Inflammatory macrophage treated with lipopolysaccharide for 4 hours (primary cell): ENCODE data around the gene MCM7.

Experiments
- DNase-seq: peaks from one replicate; pipeline ENCODE4 v3.0.0-alpha.2; 2020

Gene MCM7

DNA sequence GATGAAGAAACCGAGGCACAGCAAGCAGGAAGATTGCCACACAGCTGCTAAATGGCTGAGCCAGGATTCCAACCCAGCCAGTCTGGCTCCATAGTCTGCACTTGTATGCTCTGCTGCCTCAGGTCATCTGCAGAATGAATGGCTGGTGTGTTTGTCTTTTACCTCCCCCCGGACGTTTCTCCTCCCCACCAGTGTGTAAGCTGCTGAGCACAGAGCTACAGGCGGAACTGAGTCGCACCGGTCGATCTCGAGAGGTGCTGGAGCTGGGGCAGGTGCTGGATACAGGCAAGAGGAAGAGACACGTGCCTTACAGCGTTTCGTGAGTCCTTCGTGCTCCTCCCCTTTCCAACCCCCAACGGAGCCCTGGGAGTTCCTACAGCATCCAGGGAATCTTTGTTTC lies 20.9 kb upstream of the MCM7 start:
- DNase-seq = no peak

DNA sequence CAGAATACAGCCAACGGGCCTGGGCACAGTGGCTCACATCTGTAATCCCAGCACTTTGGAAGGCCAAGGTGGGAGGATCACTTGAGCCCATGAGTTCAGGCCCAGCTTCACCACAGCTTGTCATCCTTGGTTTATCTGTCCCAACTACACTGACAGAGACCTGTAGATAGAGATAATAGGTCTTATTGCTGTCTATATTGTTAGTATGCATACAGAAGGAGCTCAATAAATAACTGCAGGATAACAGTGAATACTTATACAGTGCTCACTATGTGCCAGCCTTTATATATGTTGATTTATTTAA lies 19.5 kb upstream of the MCM7 start:
- no peak for DNase-seq

DNA sequence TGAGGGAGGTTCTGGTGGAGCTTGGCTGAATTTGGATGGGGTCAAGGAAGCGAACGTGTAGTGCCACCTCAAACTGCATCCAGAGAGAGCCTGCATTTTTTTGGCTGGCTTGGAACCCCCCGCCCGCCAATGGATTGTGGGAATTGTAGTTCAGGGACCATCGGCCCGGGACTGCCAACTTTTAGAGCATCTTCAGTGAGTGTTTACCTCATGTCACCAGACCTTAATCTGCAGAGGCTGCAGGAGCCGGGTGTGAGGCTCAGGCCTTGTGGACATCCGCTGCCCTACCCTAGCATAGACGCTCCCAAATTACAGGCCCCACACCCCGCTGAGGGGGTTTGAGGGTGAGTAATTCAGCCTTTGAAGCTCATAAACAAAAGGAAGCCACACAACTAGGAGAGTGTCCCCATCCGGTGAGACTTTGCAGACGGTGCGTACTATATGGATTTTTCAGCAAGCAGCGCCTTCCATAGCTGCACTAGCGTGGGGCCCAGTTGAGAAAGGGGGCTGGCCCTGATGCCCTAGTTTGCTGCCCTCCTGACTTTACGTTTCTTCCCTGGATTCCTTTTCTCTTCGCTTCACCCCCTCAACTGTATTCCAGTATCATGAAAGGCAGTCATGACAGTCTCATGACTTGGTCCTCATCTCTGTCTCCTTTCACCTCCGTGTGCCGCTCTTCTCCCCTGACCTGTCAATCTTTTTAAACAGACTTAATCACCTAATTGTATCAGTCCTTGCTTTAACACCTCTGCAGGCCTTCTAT lies 19.0 kb upstream of the MCM7 start:
- DNase-seq = no peak

DNA sequence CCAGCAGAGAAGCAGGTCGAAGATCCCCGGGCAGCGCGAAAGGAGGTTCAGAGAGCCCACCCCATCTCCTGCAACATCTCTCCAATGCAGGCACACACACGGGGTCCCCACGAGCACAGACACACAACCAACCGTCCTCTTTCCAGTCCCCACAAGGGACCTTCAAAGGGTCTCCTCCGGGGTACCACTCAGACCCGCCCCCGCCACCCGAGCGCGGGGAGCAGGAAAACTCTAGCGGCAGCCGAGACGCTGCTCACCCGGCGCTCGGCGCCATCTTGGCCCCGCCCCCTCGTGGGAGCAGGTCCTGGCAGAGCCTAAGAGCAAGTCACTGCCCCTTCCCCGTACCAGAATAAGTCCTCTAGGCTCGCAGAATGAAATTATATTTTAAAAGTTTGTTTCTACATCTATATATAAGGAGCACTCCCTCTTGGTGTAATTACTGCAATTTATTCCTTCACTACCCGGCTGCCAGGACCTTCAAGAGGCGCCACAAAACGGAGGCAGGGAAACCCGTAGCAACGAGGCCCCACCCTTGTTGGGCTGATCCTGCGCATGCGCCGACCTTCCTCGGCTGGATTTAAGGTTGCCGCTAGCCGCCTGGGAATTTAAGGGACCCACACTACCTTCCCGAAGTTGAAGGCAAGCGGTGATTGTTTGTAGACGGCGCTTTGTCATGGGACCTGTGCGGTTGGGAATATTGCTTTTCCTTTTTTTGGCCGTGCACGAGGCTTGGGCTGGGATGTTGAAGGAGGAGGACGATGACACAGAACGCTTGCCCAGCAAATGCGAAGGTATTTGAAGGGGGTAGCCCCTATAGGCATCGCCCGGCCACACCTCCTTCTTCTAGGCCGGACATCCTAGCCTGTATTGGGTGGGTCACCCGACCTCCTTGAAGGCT lies 18.1 kb upstream of the MCM7 start, which contains the start of the genes CNPY4 and TAF6:
Gene CNPY4 (plus strand): TSS at position 563 of the 898 bp plus-strand sequence. CDS start 111 bp downstream, at position 674.
Gene TAF6 (minus strand): TSS at position 287 of the 898 bp plus-strand sequence. CDS start 5,149 bp downstream, outside the sequence.
- peak; percentile 94 for DNase-seq

DNA sequence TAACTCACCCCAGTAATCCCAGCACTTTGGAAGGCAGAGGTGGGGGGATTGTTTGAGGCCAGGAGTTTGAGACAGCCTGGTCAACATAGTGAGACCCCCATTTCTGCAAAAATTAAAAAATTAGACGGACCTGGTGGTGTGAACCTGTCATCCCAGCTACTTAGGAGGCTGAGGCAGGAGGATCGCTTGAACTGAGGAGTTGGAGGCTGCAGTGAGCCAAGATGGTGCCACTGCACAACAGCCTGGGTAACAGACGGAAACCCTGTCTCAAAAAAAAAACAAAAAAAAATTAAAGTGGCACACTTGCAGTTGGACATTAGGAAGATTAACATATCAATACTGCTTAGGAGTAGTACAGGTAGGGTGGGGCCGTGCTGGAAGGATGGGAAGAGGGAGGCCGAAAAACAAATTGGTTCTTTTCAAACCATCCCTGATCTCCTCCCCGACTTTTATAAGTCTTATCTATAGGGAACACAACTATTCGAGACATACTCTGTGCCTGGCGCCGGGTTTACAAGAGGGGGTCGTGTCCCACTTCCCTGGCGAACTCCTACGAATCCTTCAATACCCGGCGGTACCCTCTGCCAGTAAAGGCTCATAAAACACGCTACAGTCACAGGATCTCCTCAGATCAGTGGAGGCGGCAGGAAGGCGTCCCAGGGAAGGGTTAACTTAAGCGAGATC lies 17.3 kb upstream of the MCM7 start:
- no peak for DNase-seq

DNA sequence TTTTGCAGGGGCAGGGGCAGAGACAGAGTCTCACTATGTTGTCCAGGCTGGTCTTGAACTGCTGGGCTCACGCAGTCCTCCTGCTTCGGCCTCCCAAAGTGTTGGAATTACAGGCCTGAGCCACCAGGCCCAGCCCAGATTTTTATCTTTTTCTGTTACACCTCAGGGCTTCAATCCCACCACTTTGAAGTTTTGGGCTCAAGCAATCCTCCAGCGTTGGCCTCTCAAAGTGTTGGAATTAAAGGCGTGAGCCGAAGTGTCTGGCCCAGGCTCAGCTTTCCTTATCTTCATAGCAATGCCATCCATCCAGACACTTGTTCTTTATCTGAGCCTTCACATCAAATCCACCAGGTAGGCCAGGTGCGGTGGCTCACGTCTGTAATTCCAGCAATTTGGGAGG lies 13.8 kb upstream of the MCM7 start:
- no peak for DNase-seq

DNA sequence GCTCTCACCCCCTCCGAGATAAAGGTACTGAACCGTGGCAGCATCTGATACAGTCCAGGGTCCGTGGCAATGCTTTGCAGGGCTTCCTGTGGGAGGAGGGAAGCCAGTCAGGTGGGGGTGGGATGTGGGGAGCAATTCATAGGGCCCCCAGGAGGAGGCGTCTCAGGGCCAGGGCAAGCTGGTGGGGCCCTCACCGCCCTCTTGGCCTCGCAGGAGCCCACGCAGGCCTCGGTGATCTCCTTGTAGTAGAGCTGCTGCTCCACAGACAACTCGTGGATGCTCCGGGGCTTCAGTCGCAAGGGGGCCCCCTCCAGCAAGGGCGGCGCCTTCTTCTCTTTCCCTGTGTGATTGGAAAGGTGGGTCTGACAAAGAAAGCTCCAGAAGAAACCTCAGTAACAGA lies 10.7 kb upstream of the MCM7 start:
- DNase-seq = no peak

DNA sequence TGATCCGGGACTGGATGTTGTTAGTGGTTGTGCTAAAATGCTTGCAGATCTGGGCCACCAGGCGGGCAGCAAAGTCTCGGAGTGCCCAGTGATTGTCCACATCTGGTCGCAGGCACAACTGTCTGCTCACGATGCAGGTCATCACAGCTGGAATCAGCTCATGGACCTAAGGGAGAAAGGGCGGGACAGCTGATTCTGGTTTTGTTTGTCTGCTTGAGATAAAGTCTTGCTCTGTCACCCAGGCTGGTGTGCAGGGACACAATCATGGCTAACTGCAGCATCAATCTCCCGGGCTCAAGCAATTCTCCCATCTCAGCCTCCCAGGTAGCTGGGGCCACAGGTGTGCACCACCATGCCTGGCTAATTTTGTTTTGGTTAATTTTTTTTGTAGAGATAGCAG lies 10.0 kb upstream of the MCM7 start:
- DNase-seq = no peak

DNA sequence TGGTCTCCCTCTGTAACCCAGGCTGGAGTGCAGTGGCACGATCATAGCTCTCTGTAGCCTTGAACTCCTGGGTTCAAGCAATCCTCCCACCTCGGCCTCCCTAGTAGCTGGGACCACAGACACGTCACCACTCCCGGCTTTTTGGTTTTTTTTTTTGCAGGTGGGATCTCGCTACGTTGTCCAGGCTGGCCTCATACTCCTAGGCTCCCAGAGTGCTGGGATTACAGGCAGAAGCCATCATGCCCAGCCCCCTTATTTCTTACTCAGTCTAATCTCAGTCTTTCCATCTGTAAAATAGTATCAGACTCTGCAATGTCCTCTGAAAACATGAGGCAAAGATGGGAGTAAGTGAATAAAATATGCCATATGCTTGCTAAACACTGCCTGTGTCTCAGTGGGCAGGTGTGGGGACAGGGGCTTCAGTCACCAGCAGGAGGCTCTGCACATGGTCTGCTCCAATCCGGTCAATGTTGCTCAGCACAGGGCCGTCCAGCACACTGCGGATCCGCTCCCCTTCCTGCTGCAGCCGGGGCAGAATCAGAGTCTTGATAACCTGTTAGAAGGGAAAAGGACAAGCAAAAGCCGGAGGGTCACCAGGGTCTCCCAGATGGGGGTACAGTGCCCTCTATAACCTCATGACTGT lies 8.4 kb upstream of the MCM7 start:
- DNase-seq = no peak

DNA sequence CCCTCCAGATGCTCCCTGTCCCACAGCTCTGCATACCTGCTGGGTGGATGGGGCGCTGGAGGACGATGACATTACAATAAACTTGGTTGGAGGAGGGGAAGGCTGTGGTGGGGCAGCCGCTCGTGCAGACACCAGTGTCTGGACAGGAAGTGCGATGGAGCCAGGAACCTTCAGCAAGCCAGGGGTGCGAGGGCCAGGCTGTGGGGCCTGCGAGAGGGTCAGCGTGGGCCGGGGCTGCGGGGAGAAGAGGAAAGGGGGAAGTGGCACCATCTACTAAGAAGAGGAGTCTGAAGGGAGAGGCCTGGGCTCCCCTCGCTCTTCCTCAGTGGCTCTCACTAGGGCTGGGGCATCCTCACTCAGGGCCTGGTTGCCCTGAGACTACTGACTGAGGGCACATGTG lies 6.7 kb upstream of the MCM7 start:
- no peak for DNase-seq

DNA sequence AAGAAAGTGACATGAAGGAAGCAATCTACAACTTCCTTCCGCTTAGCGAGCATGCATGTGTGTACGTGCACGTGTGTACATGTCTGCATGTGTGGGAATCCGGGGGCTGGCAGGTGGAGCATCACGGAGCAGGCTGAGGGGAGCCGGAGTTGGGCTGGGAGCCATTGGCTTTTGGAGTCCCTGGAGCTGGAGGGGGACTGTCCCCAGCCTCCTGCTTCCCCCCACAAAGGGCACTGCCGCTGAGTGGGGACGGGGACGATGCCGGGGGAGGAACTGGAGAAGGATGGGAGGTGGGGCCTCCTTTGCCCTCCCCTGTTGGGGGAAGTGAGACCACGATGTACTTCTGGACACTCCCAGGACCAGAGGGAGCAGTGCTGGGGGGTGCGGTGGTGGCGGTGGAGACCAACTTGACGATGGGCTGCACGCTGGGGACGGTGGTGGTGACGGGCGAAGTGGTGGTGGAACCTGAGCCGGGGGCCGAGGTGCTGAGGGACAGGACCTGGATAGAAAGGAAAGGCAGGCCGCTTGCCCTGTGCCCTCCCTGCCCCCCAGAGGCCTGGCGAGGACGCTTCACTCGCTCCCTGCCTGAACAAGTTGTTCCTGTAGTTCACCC lies 6.0 kb upstream of the MCM7 start:
- no peak for DNase-seq

DNA sequence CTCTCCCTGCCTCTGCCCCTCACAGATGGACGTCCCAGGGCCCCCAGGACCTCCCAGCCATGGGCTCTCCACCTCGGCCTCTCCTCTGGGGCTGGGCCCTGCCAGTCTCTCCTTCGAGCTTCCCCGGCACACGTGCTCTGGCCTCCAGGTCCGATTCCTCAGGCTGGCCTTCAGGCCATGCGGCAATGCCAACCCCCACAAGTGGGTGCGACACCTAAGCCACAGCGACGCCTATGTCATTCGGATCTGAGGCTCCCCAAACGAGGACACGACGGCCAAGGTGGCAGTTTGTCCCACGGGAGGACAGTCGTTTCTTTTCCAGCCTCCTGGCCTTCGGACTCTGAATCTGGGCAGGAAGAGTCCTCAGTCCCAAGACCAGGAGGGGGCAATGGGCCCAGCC lies 5.4 kb upstream of the MCM7 start:
- no peak for DNase-seq

DNA sequence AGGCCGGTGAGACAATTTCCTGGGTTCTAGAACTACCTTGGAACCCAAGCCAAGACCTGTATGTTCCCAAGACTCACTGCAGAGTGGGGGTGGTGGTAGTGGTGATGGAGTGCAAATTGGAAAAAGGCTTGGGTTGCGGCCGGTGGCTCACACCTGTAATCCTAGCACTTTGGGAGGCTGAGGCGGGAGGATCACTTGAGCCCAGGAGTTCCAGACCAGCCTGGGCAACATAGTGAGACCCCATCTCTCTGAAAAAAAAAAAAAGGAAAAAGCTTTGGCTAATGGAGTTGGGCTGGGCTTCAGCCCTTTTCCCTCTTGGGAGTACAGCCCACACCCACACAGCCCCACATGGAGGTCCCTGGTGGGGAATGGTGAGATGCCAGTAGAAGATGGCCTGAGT lies 4.3 kb upstream of the MCM7 start:
- DNase-seq = no peak

DNA sequence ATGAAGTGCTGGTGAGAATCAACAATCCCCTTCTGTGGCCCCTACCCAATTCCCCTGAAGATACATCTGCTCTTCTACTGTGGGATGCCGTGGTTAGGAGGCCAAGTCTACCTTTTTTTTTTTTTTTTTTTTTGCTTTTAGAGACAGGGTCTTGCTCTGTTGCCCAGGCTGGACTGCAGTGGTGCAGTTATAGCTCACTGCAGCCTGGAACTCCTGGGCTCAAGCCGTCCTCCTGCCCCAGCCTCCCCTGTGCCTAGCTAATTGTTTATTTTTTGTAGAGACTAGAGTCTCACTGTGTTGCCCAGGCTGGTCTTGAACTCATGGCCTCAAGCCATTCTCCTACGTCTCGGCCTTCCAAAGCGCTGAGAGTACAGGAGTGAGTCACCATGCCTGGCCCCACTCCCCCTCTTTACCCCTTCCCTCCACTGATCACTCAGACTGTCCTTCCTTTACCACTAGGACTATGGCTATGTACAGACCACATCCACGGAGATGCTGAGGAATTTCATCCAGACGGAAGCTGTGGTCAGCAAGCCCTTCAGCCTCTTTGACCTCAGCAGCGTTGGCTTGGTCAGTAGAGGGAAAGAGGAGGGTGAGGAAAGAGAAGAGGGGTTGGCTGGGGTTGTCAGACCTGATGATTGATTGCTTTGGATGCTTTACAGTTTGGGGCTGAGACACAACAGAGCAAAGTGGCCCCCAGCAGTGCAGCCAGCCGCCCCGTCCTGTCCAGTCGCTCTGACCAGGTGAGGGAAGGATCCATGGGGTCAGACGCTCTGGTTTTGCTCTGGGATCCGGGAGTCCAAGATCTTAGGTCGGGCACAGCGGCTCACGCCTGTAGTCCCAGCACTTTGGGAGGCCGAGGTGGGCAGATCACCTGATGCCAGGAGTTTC lies 2.0 kb upstream of the MCM7 start:
- no peak for DNase-seq

DNA sequence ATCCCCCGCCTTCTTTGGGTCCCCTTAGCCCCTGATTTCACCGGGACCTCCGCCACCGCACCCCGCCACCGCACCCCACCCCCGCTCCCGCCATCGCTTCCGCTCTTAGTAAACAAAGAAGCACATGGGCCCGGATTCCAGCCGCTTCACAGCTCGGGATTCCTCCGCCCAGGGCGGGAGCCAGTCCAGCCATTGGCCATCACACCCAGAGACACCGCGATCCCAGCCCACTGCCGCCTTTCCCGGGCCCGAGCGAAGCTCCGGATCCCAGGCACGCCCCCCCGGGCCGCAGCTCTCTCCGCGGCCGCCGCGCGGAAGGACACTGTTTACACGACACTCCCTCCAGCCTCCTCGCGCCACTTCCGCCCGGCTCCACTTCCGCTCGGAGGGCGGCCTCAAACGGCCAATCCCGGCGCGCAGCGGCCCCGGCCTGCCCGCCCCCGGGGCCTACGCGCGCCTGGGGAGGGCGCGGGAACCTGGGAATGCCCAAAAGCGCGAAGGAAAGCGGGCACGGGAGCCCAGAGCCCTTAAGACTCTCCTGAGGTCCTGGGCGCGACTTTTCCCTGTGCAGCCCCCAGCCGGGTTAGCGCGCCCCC lies 679 bp downstream of the MCM7 start:
- DNase-seq = peak; percentile 94

DNA sequence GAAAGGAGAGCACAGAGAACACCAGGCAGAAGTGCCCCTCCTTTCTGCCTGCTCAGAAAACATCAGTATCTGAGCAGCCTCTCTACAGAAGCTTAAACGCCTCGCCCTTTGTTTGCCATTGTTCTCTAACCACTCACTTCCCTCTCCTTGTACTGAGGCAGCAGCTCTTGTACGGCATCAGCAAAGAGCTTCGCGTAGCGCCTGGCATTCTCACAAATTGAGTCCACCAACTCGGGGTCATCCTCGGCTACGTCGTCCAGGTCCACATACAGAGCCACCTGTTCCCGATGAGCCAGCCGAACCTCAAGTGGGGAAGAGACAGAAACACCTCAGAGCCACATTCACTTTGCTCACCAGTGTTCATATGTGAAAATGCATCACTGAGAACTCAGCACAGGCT lies 1.7 kb downstream of the MCM7 start:
- no peak for DNase-seq

DNA sequence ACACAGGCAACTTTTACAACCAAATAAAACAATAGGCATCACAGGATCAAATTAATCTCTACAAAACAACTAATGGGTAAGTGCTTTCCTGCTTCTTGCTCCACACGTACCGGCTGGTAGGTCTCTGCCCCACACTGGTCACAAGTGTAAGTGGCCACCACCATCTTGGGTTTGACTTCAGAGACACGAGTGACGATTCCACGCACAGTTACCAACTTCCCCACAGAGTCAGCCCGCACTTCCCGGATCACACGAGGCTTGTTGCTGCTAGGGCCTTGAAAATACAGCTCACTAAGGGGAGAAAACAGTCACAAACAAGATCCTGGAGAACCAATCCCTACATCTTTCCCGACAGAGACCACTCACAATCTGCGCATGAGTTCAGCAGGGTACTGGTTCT lies 2.3 kb downstream of the MCM7 start:
- DNase-seq = no peak

DNA sequence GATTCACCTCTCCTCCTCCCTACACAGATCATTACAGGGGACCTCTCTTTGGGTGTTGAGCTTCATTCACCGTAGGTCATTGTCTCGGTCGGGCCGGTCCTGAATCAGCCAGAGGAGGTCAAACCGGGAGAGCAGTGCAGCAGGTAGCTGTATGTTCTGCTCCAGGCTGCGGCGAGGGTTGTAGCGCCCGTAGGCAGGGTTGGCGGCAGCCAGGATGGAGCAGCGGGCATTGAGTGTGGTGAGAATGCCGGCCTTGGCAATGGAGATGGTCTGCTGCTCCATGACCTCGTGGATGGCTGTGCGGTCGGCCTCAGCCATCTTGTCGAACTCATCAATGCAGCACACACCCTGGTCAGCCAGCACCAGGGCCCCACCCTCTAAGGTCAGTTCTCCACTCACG lies 5.5 kb downstream of the MCM7 start:
- DNase-seq = no peak

DNA sequence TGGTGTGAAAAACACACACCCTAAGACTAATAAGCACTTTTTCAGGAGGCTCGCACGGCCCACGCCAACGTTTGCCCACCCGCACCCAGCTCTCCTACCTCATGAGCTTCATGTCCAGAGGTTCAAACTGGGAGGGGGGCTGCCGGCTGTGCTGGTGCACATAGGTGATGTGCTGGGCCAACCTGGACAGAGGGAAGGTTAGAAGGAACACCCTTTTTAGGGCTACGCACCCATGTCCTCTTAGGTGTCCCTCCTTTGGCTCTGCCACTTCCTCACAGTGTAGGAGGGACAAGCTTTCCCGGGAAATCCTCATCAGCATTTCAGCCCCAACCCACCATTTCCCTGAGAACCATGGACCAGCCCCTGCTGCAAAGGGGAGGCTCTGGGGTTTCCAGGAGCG lies 5.9 kb downstream of the MCM7 start:
- no peak for DNase-seq

DNA sequence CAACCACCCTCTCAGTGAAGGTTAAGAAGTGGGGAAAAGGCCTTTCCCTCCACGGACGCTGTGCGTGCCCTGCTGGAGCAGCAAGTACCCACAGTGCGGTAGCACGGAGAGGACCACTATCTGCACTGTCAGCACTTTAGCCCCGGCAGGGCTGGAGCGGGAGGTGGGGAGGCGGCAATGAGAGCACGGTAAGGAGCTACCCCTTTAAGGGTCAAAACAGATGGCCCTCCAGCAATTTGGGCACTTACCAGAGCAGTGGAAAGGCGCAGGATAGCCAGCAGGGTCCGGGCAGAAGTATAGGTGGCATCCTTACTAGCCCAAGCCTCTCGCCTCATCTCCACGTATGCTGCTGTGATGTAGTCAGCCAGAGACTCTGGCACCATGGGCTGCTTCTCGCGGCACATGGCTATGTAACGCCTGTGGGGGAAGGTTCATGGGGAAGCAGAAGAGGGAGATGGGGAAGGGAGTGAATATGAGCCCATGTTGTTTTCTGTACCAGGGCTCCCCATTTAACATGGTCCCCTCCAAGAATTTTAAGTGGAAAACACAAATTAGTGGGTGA lies 7.2 kb downstream of the MCM7 start:
- no peak for DNase-seq

DNA sequence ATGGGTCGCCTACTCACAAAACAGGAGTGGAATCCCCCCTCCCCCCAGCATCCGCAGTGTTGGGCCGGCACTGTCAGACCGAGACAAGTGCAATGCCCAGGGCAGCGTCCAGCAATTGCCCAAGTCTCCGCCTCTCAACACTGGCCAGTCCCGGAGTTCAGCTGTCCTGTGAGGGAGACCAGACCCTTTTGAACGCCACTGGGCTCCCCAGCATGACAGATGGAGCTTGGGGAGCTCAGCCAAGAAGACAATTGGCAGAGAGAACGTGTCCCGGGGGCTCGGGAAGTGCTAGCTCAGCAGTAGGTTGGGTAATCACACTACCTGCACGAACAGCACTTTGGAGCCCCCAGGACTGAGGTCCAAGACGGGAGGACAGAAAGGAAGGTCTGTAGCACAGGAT lies 7.7 kb downstream of the MCM7 start:
- DNase-seq = no peak
